ENCODE measurements around the gene CCK.

DNA sequence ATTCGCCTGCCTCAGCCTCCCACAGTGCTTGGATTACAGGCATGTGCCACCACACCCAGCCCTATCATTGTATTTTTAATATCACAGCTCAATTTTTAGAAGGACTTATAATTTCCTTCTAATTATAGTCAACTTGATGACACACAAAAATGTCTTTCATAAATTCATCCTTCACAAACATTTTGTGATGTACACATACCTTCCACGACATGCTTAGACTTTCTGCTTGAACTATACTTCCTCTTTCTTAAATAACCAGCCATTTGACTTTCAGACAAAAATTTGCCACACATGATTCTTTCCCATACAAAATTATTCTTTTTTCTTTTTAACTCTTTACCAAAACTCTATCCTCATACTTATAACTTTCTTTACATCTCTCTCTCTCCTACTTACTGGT is 48.4 kb upstream of the CCK start:
- no peak for TF ChIP-seq POLR2AphosphoS5 (IDR thresholded peaks at IDR 0.05)
- TF ChIP-seq, protein P1, sequence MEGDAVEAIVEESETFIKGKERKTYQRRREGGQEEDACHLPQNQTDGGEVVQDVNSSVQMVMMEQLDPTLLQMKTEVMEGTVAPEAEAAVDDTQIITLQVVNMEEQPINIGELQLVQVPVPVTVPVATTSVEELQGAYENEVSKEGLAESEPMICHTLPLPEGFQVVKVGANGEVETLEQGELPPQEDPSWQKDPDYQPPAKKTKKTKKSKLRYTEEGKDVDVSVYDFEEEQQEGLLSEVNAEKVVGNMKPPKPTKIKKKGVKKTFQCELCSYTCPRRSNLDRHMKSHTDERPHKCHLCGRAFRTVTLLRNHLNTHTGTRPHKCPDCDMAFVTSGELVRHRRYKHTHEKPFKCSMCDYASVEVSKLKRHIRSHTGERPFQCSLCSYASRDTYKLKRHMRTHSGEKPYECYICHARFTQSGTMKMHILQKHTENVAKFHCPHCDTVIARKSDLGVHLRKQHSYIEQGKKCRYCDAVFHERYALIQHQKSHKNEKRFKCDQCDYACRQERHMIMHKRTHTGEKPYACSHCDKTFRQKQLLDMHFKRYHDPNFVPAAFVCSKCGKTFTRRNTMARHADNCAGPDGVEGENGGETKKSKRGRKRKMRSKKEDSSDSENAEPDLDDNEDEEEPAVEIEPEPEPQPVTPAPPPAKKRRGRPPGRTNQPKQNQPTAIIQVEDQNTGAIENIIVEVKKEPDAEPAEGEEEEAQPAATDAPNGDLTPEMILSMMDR (IDR thresholded peaks at IDR 0.05), result no peak
- no peak for TF ChIP-seq POLR2A (IDR thresholded peaks at IDR 0.05)
- TF ChIP-seq EP300 (IDR thresholded peaks at IDR 0.05; ENCODE audit: low read depth), result no peak

Measured in transverse colon (tissue), 4 donors.